ENCODE data around the gene LEPROT. TPM values are rescaled to one million over a fixed set of nuclear protein-coding genes. Genes with fewer than 3 reads are reported as not detected.

The LEPROT gene
- total RNA-seq, 2 experiments from 2014 or later, result 11.3 to 12.6 TPM

DNA sequence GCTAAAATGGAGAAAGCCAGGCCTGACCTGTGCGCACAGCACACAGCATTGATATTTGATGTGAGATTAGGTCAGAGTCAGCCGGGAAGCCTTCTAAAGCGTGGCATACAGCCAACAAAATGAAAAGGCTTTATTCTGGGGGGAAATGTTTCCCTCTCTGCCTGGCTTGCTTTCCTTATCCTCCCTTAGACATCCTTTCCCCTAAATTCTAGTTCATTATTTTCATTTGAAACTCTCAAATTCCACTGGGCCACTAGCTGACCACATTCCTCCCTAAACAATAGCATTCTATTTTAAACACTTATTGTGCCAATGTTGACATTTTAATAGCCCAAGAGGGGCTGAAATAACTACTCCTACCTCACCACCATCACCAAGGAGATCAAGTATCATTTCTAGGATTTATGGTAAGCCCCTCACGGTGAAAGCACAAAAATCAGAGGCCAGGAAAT lies 49.4 kb downstream of the LEPROT start:
- Mint-ChIP-seq H3K27me3 (peaks cover 4% of the 10 kb centered on the region), H3K27ac (no peak overlapping the region), H3K9me3 (peaks cover 5% of the 10 kb centered on the region), H3K4me3 (no peak overlapping the region), H3K4me1 (ENCODE audit: low read depth) (no peaks in the 10 kb centered on the region), H3K36me3 (ENCODE audit: low read depth) (peaks cover 4% of the 10 kb centered on the region)
- intact Hi-C loops (cut with micrococcal nuclease), result no loop called here
- CTCF ChIA-PET, result interaction anchor here (1.2 kb wide), 1 partner anchor 10 kb away, joined by 3 read pairs; no protein-coding TSS in a partner anchor
- no peak for ATAC-seq
- DNase-seq, result no peak
- POLR2A ChIA-PET, result interaction anchor here (0.5 kb wide), 1 partner anchor 935 kb away, joined by 3 read pairs; no protein-coding TSS in a partner anchor
- no peak for TF ChIP-seq CTCF (IDR thresholded peaks at IDR 0.05)

GRCh38 chr1:65470766-65471165 lies 50.3 kb downstream of the LEPROT start:
- peaks cover 4% of the 10 kb centered on the region for H3K36me3 Mint-ChIP-seq (ENCODE audit: low read depth)
- ChIA-PET CTCF (interaction anchor here (1.2 kb wide), 1 partner anchor 11 kb away, joined by 3 read pairs; no protein-coding TSS in a partner anchor), POLR2A (no interaction called here)
- no peak overlapping the region for H3K4me3 Mint-ChIP-seq
- no peak overlapping the region for H3K27ac Mint-ChIP-seq
- H3K9me3 Mint-ChIP-seq, result no peaks in the 10 kb centered on the region
- H3K27me3 Mint-ChIP-seq, result no peaks in the 10 kb centered on the region
- ATAC-seq (no peak), DNase-seq (no peak)
- no peaks in the 10 kb centered on the region for H3K4me1 Mint-ChIP-seq (ENCODE audit: low read depth)
- TF ChIP-seq CTCF (IDR thresholded peaks at IDR 0.05), result no peak
- intact Hi-C loops (cut with micrococcal nuclease), result no loop called here

GRCh38 chr1:65471213-65471833 lies 50.9 kb downstream of the LEPROT start:
- no peak overlapping the region for H3K4me3 Mint-ChIP-seq
- ChIA-PET POLR2A (no interaction called here), CTCF (no interaction called here)
- no peaks in the 10 kb centered on the region for H3K9me3 Mint-ChIP-seq
- DNase-seq, result no peak
- no peak overlapping the region for H3K27ac Mint-ChIP-seq
- intact Hi-C loops (cut with micrococcal nuclease), result no loop called here
- peaks cover 4% of the 10 kb centered on the region for H3K36me3 Mint-ChIP-seq (ENCODE audit: low read depth)
- H3K4me1 Mint-ChIP-seq (ENCODE audit: low read depth), result no peaks in the 10 kb centered on the region
- no peaks in the 10 kb centered on the region for H3K27me3 Mint-ChIP-seq
- ATAC-seq, result no peak
- no peak for TF ChIP-seq CTCF (IDR thresholded peaks at IDR 0.05)

DNA sequence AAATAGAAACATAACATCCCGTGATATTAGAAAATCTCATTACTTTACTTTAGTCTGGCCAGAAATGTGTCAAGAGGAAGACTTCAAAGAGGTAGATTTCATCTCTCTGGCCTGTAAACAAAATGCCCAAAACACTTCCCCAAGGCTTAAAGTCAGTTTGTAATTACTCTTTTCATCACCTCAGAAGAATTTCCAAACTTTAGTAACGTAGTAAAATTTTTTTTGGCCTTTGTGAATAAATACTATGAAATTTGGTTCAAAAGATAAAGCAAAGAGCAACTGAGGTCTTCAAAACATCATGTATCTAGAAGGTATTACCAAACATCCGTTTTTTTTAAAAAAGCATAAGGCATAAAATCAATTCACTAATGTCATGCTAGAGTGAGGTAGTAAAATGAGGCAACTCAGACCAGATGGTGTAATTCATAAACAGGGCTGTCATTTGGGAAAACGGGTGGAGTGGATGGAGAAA lies 51.4 kb downstream of the LEPROT start:
- no peak for DNase-seq
- H3K36me3 Mint-ChIP-seq (ENCODE audit: low read depth), result no peaks in the 10 kb centered on the region
- TF ChIP-seq CTCF (IDR thresholded peaks at IDR 0.05), result no peak
- intact Hi-C loops (cut with micrococcal nuclease), result no loop called here
- no peak overlapping the region for H3K4me3 Mint-ChIP-seq
- POLR2A ChIA-PET, result no interaction called here
- CTCF ChIA-PET, result no interaction called here
- H3K27me3 Mint-ChIP-seq, result no peaks in the 10 kb centered on the region
- ATAC-seq, result no peak
- H3K27ac Mint-ChIP-seq, result no peak overlapping the region
- no peaks in the 10 kb centered on the region for H3K9me3 Mint-ChIP-seq
- H3K4me1 Mint-ChIP-seq (ENCODE audit: low read depth), result no peaks in the 10 kb centered on the region

DNA sequence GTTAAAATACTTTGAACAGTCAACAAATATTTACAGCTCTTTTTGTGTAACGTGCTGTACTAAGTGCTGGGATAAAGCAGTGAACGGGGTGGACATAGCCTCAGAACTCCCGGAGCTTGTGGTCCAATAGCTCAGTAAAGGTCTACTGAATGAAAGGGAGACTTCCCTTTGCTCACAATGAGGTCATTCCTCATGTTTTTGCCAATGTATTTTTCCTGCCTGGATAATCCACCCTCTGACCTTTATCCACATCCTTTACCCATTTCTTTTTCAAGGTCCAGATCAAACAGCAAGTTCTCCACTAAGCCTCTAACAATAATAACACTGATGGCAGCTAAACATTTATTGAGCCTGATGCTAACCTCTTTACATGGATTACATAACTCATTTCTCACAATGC lies 55.9 kb downstream of the LEPROT start:
- intact Hi-C loops (cut with micrococcal nuclease), result no loop called here
- Mint-ChIP-seq H3K9me3 (no peaks in the 10 kb centered on the region), H3K36me3 (ENCODE audit: low read depth) (no peaks in the 10 kb centered on the region), H3K4me3 (no peak overlapping the region), H3K27me3 (no peaks in the 10 kb centered on the region), H3K27ac (no peak overlapping the region), H3K4me1 (ENCODE audit: low read depth) (no peaks in the 10 kb centered on the region)
- CTCF ChIA-PET, result interaction anchor here (1.5 to 2.9 kb wide), 2 partner anchors 9 to 17 kb away, joined by 3 to 10 read pairs; no protein-coding TSS in a partner anchor
- ATAC-seq (no peak), DNase-seq (no peak)
- TF ChIP-seq CTCF (IDR thresholded peaks at IDR 0.05), result no peak
- POLR2A ChIA-PET, result no interaction called here

Data from activated CD8-positive, alpha-beta T cell treated with anti-CD3 and anti-CD28 coated beads for 36 hours (primary cell).